GM21619 (cell line): ENCODE results near the gene STEAP2.
"Not testable (repeated sequence)": the region's sequence is repeated elsewhere in the genome, so short reads cannot be mapped to it uniquely, and the experiment has no call there.

Source experiments
- ATAC-seq: cut with Tn5 transposase; IDR thresholded peaks from one replicate; pipeline ENCODE4 v1.9.1; 2021; ENCODE audit not compliant: unreplicated experiment

STEAP2 gene

DNA sequence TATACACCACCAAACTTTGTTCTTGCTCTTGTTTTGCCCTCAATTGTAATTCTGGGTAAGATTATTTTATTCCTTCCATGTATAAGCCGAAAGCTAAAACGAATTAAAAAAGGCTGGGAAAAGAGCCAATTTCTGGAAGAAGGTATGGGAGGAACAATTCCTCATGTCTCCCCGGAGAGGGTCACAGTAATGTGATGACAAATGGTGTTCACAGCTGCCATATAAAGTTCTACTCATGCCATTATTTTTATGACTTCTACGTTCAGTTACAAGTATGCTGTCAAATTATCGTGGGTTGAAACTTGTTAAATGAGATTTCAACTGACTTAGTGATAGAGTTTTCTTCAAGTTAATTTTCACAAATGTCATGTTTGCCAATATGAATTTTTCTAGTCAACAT is 20.9 kb downstream of the STEAP2 start:
- ATAC-seq = no peak

- ATAC-seq = no peak
These were observed 22.0 kb downstream of the STEAP2 start for GRCh38 chr7:90233569-90233968.

- ATAC-seq = no peak
These were observed 25.3 kb downstream of the STEAP2 start for GRCh38 chr7:90236721-90237289.

- ATAC-seq = no peak
These were observed 26.5 kb downstream of the STEAP2 start for GRCh38 chr7:90238022-90238421.

GRCh38 chr7:90238583-90238982 is 27.0 kb downstream of the STEAP2 start:
- no peak for ATAC-seq

GRCh38 chr7:90239050-90239449 is 27.5 kb downstream of the STEAP2 start:
- no peak for ATAC-seq

- ATAC-seq = no peak
These were observed 28.2 kb downstream of the STEAP2 start for GRCh38 chr7:90239625-90240228.

GRCh38 chr7:90242369-90243168 is 31.0 kb downstream of the STEAP2 start:
- peak; percentile 59 for ATAC-seq

DNA sequence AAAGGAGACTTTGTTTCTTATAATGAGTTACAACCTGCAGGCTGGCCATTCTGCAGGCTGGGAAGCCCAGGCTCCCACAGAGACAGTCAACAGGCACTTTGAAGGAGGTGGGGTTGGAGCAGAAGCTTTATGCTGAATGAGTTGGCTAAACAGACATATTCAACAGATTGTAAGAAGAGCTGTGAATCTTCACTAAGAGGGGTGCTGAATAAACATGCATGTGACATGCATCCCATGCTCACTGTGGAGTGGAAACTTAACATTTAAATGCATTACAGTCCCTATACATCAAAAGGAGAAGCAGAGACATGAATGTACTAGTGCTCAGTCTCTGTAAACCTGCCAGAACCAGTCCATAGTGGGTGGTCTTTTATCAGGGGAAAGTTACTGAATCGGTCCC is 32.0 kb downstream of the STEAP2 start:
- ATAC-seq = no peak

DNA sequence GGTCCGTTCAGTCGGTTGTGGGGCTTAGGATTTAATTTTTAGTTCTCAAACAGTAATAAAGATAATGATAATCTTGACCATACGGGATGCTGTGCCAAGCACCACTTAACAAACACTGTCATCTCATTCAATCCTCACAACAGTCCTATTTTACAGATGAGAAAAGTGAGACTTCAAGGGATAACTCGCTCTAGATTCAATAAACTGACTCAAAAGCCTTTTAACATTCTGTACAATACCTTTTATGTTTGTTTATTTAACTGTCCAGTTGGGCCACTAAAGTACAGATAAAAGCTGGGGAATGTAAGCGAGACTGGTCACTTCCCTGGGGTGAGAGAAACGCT is 33.0 kb downstream of the STEAP2 start:
- ATAC-seq = no peak

DNA sequence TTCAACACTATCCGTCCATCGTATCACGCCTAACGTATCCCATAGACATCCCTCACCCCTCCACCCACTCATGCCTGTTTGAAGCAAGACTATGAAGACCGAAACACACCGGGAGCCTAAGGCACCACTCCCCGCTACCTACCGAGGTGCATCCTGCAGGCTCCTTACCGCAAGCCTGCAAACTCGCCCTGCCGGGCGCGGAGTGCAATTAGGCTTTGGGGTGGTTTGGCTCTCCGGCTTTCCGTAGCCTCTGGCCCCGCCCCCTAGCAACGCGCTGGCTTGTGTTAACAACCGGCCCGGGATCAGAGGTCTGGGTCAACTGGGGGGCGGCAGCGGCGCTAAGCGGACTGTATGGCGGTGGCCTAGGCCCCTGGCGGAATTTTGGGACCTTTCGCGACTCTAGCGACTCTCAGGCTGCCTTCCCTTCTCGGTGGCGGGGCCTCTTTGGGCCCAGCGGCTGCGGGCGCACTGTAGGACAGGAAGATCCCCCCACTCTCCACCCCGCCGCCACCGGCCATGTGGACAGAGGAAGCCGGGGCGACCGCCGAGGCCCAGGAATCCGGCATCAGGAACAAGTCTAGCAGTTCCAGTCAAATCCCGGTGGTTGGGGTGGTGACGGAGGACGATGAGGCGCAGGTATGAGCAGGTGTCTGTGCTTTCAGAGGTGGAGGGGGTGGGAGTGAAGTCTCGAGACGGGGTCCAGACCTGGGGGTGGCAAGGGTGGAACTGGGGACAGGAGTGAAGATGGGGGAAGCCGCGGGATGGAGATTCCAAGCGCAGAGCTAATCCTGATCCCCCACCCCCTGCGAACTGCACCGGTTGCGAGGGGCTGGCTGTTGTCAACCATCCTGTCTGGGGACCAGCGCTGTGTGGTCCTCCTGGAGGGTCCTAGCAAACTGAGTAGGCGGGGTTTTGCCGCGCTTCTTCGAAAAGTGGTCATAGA is 33.6 kb downstream of the STEAP2 start, which contains the start of gene CFAP69:
TSS of gene CFAP69 (plus strand) at position 266 of the 943 bp plus-strand sequence. CDS start at position 517, 251 bp downstream.
- peak; percentile 86 for ATAC-seq

DNA sequence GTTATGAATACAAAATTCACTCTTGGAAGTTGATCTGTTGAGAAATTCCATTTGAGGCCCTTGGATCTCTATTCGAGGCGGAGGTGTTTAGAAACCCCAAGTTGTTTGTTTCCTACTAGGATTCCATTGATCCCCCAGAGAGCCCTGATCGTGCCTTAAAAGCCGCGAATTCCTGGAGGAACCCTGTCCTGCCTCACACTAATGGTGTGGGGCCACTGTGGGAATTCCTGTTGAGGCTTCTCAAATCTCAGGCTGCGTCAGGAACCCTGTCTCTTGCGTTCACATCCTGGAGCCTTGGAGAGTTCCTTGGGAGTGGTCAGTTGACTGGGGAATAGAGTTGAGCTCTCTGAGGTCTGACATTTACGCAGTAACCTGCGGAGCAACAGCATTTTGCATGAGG is 34.6 kb downstream of the STEAP2 start:
- ATAC-seq = no peak

- ATAC-seq = no peak
These were observed 37.2 kb downstream of the STEAP2 start for GRCh38 chr7:90248706-90249105.

DNA sequence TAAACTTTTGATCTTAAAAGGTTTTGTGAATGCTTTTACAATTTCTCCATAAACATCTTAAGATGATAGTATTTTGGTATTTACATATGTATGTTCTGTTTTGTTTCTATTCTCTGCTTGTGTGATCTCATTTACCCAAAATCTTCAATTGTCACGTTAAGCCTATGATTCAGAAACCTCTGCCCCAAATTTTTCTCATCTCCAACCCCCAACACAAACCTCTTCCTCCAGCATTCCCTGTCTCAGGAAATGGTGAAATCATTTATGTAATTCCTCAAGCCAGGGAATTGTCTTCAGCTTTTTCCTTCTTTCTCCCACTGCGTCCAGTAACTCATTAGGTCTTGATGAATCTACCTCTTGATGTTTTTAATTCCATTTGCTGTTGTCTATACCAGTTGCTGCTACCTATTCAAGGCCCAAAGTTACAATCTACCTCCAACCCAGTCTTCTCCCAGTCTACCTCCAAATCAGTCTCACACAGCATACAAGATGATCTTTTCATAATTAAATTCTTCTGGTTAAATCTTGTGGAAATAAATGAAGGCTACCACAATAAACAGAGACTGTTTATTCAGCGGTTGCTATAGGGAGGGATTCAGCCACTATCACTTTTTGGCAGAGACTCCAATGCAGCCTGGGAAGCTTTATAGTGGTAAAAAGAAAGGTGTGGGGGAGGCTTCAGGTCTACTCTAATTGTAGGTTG is 39.2 kb downstream of the STEAP2 start:
- no peak for ATAC-seq

- ATAC-seq = no peak
These were observed 39.7 kb downstream of the STEAP2 start for GRCh38 chr7:90251304-90251635.

GRCh38 chr7:90256011-90256410 is 44.5 kb downstream of the STEAP2 start:
- not testable (repeated sequence) for ATAC-seq

GRCh38 chr7:90256778-90257177 is 45.2 kb downstream of the STEAP2 start:
- ATAC-seq = no peak

GRCh38 chr7:90261441-90261840 is 49.9 kb downstream of the STEAP2 start:
- ATAC-seq = no peak

DNA sequence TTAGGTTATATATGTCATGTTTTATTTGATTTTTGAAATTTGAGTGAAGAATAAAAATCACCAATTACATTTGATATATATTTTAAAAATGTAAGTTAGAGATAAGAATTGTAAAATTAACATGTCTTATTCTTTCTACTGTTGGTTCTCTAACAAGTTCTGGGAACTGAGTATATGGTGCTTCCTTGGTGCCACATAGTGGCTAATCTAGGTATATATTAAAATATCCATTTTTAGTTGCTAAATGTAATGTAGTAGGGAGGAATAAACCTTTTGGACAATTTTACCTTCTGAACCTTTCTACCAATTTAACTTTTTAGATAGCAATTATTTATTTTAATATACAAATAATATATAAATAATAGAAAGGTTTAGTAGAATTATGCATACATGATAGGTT is 50.9 kb downstream of the STEAP2 start:
- peak; percentile 80 for ATAC-seq

DNA sequence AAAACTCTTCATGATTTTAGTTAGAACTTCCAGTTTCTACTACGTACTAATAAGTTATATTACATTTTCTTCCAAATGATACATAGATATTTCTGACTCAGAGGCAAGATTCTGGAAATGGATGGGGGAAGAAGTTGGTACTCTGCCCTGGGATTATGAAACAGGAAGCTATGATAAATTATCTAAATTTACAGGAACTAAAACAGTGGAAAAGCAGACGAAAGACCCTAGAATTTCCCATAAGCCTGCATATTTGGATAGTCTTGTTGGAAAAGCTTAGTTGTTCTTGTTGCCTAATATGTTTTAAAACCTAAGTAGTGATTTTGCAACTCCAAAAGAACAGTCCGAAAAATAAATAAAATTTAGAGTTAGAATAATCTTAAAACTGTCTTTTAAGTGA is 55.3 kb downstream of the STEAP2 start:
- ATAC-seq = no peak
